NCI-H345 (cell line): Measurements from ENCODE around the gene ZNF613.
"Not testable (repeated sequence)": the region's sequence is repeated elsewhere in the genome, so short reads cannot be mapped to it uniquely, and the experiment has no call there.

Experiments used
- DNase-seq: peaks from one replicate; lab custom pipeline; 2025; lab: John Stamatoyannopoulos, UW

ZNF613 gene

GRCh38 chr19:51944798-51945552, 17.7 kb downstream of the ZNF613 start:
- DNase-seq: no peak

GRCh38 chr19:51946602-51947001, 19.3 kb downstream of the ZNF613 start:
- DNase-seq: no peak

- DNase-seq: no peak
Observed at GRCh38 chr19:51948975-51949374, 21.7 kb downstream of the ZNF613 start.

DNA sequence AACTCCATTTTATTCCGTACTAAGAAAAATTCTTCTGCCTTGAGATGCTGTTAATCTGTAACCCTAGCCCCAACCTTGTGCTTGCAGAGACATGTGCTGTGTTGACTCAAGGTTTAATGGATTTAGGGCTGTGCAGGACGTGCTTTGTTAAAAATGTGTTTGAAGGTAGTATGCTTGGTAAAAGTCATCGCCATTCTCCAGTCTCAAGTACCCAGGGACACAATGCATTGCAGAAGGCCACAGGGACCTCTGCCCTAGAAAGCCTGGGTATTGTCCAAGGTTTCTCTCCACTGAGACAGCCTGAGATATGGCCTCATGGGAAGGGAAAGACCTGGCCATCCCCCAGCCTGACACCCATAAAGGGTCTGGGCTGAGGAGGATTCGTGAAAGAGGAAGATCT, 30.6 kb downstream of the ZNF613 start:
- not testable (repeated sequence) for DNase-seq

DNA sequence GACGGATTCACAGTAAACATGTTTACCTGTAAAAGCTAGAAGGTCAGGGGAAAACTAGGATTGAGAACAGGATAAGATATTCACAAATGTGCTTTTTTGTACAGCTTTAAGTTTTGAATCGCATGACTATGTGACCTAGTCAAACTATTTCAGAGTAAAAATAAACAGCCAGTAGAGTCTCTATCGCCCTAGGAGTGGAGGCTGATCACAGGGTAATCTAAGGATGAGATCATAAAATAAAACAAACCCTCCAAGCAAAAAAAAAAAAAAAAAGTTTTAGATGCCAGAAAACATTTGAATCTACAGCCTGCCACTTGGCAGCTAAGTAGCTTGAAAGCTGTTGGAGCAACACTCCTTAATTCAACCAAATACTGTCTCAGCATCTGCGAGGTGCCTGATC, 32.5 kb downstream of the ZNF613 start:
- DNase-seq: no peak

GRCh38 chr19:51960621-51961233, 33.5 kb downstream of the ZNF613 start:
- not testable (repeated sequence) for DNase-seq

- no peak for DNase-seq
Observed at GRCh38 chr19:51965583-51965982, 38.3 kb downstream of the ZNF613 start.

GRCh38 chr19:51970718-51971117, 43.4 kb downstream of the ZNF613 start:
- DNase-seq: no peak

DNA sequence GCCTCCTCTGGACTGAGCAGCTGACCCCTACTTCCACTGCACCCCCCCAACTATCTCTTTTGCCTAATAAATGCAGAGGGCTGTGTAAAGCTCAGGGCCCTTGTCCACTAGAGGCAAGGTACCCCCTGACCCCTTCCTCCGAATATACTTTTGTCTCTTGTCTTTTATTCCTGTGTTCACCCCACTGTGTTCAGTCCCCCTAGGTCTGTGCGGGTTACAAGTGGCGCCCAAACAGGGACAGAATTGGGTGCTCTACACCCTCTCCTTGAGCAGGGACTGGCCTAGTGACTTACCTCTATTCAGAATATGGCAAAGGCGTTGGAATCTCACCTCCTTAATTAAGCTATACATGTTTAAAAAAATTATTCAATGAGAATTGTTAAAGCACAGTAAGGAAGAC, 44.4 kb downstream of the ZNF613 start:
- DNase-seq: no peak

DNA sequence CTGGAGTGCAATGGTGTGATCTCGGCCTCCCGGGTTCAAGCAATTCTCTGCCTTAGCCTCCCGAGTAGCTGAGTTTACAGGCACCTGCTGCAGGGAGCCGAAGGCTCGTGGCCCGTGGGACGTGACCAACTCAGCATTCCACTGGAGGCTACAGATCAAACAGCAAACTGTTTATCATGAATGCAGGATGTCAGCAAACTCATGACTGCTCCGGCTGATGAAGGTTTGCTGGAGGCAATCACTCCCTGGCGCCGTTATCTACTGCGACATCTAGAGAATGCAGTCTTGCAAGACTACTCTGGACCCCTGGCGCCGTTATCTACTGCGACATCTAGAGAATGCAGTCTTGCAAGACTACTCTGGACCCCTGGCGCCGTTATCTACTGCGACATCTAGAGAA, 48.5 kb downstream of the ZNF613 start:
- not testable (repeated sequence) for DNase-seq

DNA sequence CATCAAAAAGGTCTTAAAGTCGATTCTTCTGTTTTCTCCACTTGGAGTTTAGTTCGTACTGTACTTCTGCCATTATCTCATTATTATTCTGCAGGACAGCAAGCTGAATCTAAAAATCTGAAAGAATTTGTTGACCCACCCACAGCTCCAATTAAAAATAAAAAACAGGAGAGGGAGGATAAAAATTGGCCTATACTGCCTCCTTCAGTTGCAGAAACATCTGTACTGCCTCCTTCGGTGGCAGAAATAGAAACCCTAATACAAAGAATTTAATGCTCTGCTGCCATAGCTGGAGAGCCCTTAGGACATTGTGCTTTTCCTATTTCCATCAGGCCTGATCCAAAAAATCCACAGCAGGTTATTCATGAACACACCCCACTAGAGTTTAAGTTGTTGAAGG, 49.6 kb downstream of the ZNF613 start:
- no peak for DNase-seq

- no peak for DNase-seq
Observed at GRCh38 chr19:51977346-51977745, 50.1 kb downstream of the ZNF613 start.

DNA sequence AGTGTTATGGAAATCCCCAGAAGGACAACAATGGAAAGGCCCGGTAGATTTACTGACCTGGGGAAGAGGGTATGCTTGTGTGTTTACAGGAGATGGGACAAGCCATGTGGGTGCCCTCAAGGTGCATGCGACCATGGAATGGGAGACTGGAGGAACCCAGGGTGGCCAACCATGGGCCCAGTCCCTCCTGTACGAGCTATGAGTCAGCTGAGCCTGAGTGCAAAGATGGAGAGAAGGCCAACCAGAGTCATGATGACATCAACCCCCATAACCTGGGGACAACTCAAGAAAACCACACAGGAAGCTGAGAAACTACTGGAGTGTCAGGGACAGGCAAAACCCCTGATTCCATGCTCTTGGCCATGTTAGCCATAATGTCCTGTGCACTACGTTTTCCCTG, 51.6 kb downstream of the ZNF613 start:
- no peak for DNase-seq

- no peak for DNase-seq
Observed at GRCh38 chr19:51980116-51980736, 53.0 kb downstream of the ZNF613 start.

DNA sequence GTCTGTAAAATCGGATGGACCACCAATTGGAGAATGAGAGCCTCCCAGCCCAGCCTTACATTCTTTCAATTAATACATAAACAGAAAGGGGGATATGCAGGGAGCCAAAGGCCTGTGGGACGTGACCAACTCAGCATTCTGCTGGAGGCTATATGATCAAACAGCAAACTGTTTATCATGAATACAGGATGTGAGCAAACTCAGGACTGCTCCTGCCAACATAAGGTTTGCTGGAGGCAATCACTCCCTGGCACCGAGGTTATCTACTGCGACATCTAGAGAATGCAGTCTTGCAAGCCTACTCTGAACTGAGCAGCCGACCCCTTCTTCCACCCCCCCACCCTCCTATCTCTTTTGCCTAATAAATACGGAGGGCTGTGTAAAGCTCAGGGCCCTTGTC, 53.7 kb downstream of the ZNF613 start:
- DNase-seq: not testable (repeated sequence)

DNA sequence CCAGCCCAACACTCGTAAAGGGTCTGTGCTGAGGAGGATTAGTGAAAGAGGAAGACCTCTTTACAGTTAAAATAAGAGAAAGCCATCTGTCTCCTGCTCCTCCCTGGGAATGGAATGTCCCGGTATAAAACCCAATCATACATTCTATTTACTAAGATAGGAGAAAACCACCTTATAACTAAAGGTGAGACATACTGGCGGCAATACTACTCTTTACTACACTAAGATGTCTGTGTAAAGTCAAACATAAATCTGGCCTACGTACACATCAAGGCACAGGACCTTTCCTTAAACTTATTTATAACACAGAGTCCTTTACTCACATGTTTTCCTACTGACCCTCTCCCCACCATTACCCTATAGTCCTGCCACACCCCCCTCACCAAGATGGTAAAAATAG, 56.1 kb downstream of the ZNF613 start:
- DNase-seq: no peak

- DNase-seq: peak; percentile 87
Observed at GRCh38 chr19:51986309-51987291, 59.3 kb downstream of the ZNF613 start, which contains the start of gene ZNF350. Gene ZNF350, minus strand, starts transcription at chr19:51986840. Its CDS starts 12,480 bp downstream, at chr19:51974360.

GRCh38 chr19:51993422-51993821, 66.2 kb downstream of the ZNF613 start:
- DNase-seq: no peak

- DNase-seq: no peak
Observed at GRCh38 chr19:51994048-51994644, 66.9 kb downstream of the ZNF613 start.
